Left cardiac atrium (tissue), 4 donors: Measurements from ENCODE around the gene STT3B. TPM values are rescaled to one million over a fixed set of nuclear protein-coding genes. Genes with fewer than 3 reads are reported as not detected.
"Not testable (repeated sequence)": the region's sequence is repeated elsewhere in the genome, so short reads cannot be mapped to it uniquely, and the experiment has no call there.

ENCODE experiments used
- ATAC-seq, 2 donors: fragments of 200-7000 bp; cut with Tn5 transposase; one replicate each; pipeline ENCODE4 v1.9.1; 2020; ENCODE audit warnings: mild to moderate bottlenecking in 2 of 2, moderate library complexity in 2 of 2
- DNase-seq: peaks from one replicate; pipeline ENCODE4 v3.0.0-alpha.2; 2020
- intact Hi-C, 2 donors: fragments of 100-400 bp; cut with DNase I; formaldehyde crosslinking; loops; one replicate each; pipeline versions ENCODE4 v1.14.1 to v1.15.1; 2022 to 2023
- total RNA-seq, 2 donors: library from RNA; stranded (reverse); fragmentation: NEBNext Ultra II Directional; extraction: Animal tissue kit (Norgen Biotek cat#: 25700); gene quantifications; one replicate each; pipeline ENCODE4 v1.2.1, GENCODE V29; 2021
- donor health status: DM: no; HTN: yes; CAD: no.
- donor health status: DM: no; HTN: yes; CAD: no; lungs with severe emphysema.
- donor health status: DM: yes; HTN: yes; CAD: no.
- donor health status: Dilated cardiomyopathy.

Gene STT3B
- total RNA-seq, 2 donors from 2014 or later: 76.7 to 88.1 TPM

DNA sequence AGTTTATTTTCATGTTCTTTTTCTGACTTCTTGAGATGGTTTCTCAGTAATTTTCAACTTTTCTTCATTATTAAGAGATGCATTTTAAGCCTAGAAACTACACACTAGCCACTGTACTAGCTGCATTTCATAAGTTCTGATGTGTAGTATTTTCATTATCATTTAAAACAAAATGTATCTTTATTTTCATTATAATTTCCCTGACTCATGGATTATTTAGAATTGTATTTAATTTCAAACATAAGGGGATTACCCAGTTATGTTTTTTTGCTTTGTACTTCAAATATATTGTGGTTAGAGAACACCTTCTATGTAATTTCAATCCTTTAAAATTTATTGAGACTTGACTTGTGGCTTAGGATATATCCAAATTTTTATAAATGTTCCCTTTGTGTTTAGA is 44.5 kb downstream of the STT3B start:
- ATAC-seq (no peak), DNase-seq (no peak)
- intact Hi-C loops: no loop called here

DNA sequence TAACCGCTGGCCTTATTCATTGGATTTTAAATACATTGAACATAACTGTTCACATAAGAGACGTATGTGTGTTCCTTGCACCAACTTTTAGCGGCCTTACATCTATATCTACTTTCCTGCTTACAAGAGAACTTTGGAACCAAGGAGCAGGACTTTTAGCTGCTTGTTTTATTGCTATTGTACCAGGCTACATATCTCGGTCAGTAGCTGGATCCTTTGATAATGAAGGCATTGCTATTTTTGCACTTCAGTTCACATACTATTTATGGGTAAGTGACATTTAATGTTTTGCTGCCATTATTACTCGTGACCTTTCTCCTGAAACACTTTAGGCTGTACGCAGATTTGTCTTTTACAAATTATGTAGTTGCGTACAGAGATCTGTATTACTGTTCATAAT is 47.1 kb downstream of the STT3B start:
- ATAC-seq: peak; percentile 69 to 90
- intact Hi-C loops: no loop called here
- DNase-seq: no peak

GRCh38 chr3:31580645-31581044 is 47.9 kb downstream of the STT3B start:
- no peak for ATAC-seq
- intact Hi-C loops: no loop called here
- DNase-seq: no peak

DNA sequence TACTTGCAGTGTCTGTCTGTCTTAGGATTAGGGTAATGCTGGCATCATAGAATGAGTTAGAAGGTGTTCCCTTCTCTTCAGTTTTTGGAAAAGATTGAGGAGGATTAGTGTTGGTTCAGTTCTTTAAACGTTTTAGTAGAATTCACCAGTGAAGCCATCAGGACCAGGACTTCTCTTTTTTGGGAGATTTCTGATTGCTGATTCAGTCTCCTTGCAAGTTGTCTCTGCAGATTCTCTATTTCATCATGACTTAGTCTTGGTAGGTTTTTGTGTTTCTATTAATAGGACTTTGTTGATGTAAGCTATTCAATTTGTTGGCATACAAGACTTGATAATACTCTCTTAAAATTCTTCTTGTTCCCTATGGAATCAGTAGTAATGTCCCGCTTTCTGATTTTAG is 48.9 kb downstream of the STT3B start:
- no peak for ATAC-seq
- no peak for DNase-seq
- intact Hi-C loops: no loop called here

- intact Hi-C loops: no loop called here
- no peak for ATAC-seq
- DNase-seq: no peak
Measured at GRCh38 chr3:31589228-31589627, 56.5 kb downstream of the STT3B start.

- ATAC-seq: no peak
- intact Hi-C loops: no loop called here
- DNase-seq: no peak
Measured at GRCh38 chr3:31590650-31591049, 57.9 kb downstream of the STT3B start.

GRCh38 chr3:31592764-31593163 is 60.0 kb downstream of the STT3B start:
- DNase-seq (no peak), ATAC-seq (no peak)
- intact Hi-C loops: no loop called here

- no peak for ATAC-seq
- no peak for DNase-seq
- intact Hi-C loops: no loop called here
Measured at GRCh38 chr3:31596176-31596575, 63.5 kb downstream of the STT3B start.

GRCh38 chr3:31600431-31600830 is 67.7 kb downstream of the STT3B start:
- intact Hi-C loops: loop anchor here in 1 of 2 donors (10.0 kb wide), 1 partner anchor 46 kb away; no protein-coding TSS in a partner anchor
- no peak for ATAC-seq
- DNase-seq: no peak

GRCh38 chr3:31605333-31605732 is 72.6 kb downstream of the STT3B start:
- not testable (repeated sequence) for ATAC-seq
- intact Hi-C loops: loop anchor here in 1 of 2 donors (10.0 kb wide), 1 partner anchor 51 kb away; no protein-coding TSS in a partner anchor

DNA sequence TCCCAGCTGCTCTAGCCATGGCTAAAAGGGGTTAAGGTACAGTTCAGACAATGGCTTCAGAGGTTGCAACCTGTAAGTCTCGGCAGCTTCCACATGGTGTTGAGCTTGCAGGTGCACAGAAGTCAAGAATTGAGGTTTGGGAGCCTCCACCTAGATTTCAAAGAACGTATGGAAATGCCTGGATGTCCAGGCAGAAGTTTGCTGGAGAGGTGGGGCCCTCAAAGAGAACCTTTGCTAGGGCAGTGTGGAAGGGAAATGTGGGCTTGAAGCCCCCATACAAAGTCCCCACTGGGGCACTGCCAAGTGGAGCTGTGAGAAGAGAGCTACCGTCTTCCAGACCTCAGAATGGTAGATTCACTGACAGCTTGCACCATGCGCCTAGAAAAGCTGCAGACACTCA is 73.7 kb downstream of the STT3B start:
- DNase-seq (no peak), ATAC-seq (no peak)
- intact Hi-C loops: loop anchor here in 1 of 2 donors (10.0 kb wide), 1 partner anchor 52 kb away; no protein-coding TSS in a partner anchor

More at GRCh38 chr3:31605333-31605732, 72.6 kb downstream of the STT3B start:
- not testable (repeated sequence) for DNase-seq

- DNase-seq (no peak), ATAC-seq (peak in 1 of 2 donors; percentile 38)
Measured at GRCh38 chr3:31610700-31611275, 78.1 kb downstream of the STT3B start.

GRCh38 chr3:31613177-31613576 is 80.5 kb downstream of the STT3B start:
- DNase-seq: no peak
- no peak for ATAC-seq
- intact Hi-C loops: loop anchor here in 1 of 2 donors (10.0 kb wide), 1 partner anchor 152 kb away; no protein-coding TSS in a partner anchor

More at GRCh38 chr3:31610700-31611275, 78.1 kb downstream of the STT3B start:
- intact Hi-C loops: loop anchor here (2.0 to 10.0 kb wide), 2 partner anchors 154 to 156 kb away; no protein-coding TSS in a partner anchor

- intact Hi-C loops: loop anchor here in 1 of 2 donors (10.0 kb wide), 1 partner anchor 151 kb away; no protein-coding TSS in a partner anchor
- no peak for DNase-seq
- ATAC-seq: no peak
Measured at GRCh38 chr3:31613654-31614053, 80.9 kb downstream of the STT3B start.

DNA sequence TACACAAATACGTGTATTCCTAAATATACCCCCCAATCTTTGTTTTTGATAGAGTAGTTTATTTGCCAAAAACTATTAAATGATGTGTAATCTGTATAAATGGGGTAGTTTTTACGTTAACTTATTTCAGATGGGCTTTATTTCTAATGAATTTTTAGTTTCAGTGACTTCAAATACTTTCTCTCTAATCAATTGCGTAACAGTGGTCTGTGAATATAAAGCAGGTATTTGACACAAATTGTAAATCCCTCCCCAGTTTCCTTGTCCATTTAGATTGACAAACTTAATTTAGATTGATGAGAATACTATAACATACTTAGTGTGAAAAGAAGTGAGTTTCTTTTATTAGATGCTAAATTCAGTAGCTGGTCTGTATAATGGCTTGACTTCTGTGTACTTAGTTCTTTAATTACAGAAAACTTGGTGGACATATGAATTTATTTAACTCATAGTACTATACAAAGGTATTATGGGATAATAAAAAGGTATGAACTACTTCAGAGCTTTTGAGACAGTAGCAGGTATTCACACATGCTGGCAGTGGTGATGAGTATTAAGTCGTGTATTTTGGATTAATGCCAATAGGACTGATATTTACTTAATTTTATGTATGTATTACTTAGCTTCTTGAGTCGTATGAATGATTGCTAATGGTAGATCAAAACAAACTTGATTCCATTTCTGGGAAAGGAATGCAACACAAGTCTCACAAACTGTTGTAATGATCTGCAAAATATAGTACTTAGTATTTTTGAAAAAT is 81.6 kb downstream of the STT3B start:
- DNase-seq (no peak), ATAC-seq (no peak)
- intact Hi-C loops: loop anchor here in 1 of 2 donors (10.0 kb wide), 1 partner anchor 150 kb away; no protein-coding TSS in a partner anchor

- DNase-seq (no peak), ATAC-seq (no peak)
- intact Hi-C loops: loop anchor here in 1 of 2 donors (10.0 kb wide), 1 partner anchor 150 kb away; no protein-coding TSS in a partner anchor
Measured at GRCh38 chr3:31615071-31615875, 82.5 kb downstream of the STT3B start.

DNA sequence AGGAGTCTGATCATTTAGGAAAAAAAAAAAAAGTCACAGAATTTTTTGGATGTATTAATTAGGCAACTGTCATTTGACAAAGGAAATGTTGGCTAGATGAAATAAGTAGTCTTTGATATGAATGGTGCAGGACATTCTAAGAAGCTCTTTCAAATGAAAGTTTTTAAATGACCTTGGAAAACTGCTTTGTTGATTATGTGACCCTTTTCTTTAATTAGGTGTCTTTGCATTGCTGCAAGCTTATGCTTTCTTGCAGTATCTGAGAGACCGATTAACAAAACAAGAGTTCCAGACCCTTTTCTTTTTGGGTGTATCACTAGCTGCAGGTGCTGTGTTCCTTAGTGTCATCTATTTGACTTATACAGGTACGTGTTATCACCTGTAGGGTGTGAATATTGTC is 84.0 kb downstream of the STT3B start:
- no peak for ATAC-seq
- intact Hi-C loops: loop anchor here in 1 of 2 donors (10.0 kb wide), 1 partner anchor 148 kb away; no protein-coding TSS in a partner anchor
- no peak for DNase-seq

GRCh38 chr3:31620656-31621055 is 87.9 kb downstream of the STT3B start:
- ATAC-seq (no peak), DNase-seq (no peak)
- intact Hi-C loops: no loop called here

DNA sequence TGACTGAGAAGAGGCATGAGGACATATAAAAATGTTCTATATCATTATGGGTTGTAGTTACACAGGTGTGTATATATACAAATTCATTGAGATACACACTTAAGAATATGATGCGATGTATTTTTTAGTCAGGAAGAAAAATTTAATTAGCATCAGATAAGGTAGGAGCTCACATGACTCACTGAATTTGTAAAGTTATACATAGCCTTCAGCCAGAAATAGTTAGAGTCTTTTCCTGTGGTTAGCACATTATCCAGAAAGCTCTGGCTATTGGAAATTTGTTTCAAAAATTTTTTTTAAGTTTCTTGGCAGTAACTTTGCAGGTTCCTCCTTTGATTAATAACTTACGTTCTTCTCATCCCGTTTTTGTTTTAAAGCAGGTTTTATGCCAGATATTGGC is 88.6 kb downstream of the STT3B start:
- intact Hi-C loops: no loop called here
- ATAC-seq (no peak), DNase-seq (no peak)
